Measurements from ENCODE around the gene TRAF6. TPM values are rescaled to one million over a fixed set of nuclear protein-coding genes. Genes with fewer than 3 reads are reported as not detected.

The TRAF6 gene
- total and polyA plus RNA-seq, 2 of the 13 experiments (the other 11 are each of a cell fraction or from before 2014, with no cell fraction given) = 3.3 to 5.9 TPM

GRCh38 chr11:36509694-36510593, at the start of gene TRAF6 (continued):
- TF ChIP-seq TFAP4 (IDR thresholded peaks at IDR 0.05; ENCODE audit: borderline replicate concordance, low read depth) (peak; percentile 74; the same call in 1 of the 2 replicates), ZBTB7B (CRISPR knock-in tag; IDR thresholded peaks at IDR 0.05) (peak; percentile 70), ZIK1 (CRISPR knock-in tag; IDR thresholded peaks at IDR 0.05; ENCODE audit: borderline replicate concordance, low read depth) (peak; percentile 96), KLF13 (CRISPR knock-in tag; IDR thresholded peaks at IDR 0.05) (no peak; the same call in 1 of the 2 replicates), MAFK (conservative IDR thresholded peaks at IDR 0.05 in 1 of 2, IDR thresholded peaks at IDR 0.05 in 1 of 2; ENCODE audit: low read length in 2 of 2) (no peak), ZNF230 (CRISPR knock-in tag; IDR thresholded peaks at IDR 0.05) (no peak; the same call in 1 of the 2 replicates), RBM22 (optimal IDR thresholded peaks at IDR 0.05; ENCODE audit: low read length) (no peak), ZNF572 (CRISPR knock-in tag; IDR thresholded peaks at IDR 0.05) (no peak), HDAC2 (CRISPR knock-in tag; IDR thresholded peaks at IDR 0.05) (0 out of 2 replicates have a peak, but pooled peaks have one; percentile 39), ZNF224 (CRISPR knock-in tag; IDR thresholded peaks at IDR 0.05) (peak; percentile 41; the same call in 1 of the 2 replicates), ZMYM4 (CRISPR knock-in tag; IDR thresholded peaks at IDR 0.05) (peak; percentile 100), ZBTB26 (CRISPR knock-in tag; IDR thresholded peaks at IDR 0.05; ENCODE audit: borderline replicate concordance) (peak; percentile 72), NR3C1 (CRISPR knock-in tag; IDR thresholded peaks at IDR 0.05) (0 out of 2 replicates have a peak, but pooled peaks have one; percentile 66), ZNF382 (CRISPR knock-in tag; IDR thresholded peaks at IDR 0.05; ENCODE audit: borderline replicate concordance) (no peak), ZNF124 (CRISPR knock-in tag; IDR thresholded peaks at IDR 0.05) (no peak; the same call in 1 of the 2 replicates), CCAR2 (optimal IDR thresholded peaks at IDR 0.05; ENCODE audit: low read depth, low read length) (no peak), HOXA9 (CRISPR knock-in tag; IDR thresholded peaks at IDR 0.05; ENCODE audit: borderline replicate concordance) (no peak), ZNF660 (CRISPR knock-in tag; IDR thresholded peaks at IDR 0.05; ENCODE audit: borderline replicate concordance, low read depth) (no peak), ZNF275 (CRISPR knock-in tag; IDR thresholded peaks at IDR 0.05; ENCODE audit: borderline replicate concordance) (peak; percentile 93), ZNF10 (CRISPR knock-in tag; IDR thresholded peaks at IDR 0.05; ENCODE audit: borderline replicate concordance, low read depth) (no peak), PREB (CRISPR knock-in tag; IDR thresholded peaks at IDR 0.05) (no peak), MLLT10 (CRISPR knock-in tag; IDR thresholded peaks at IDR 0.05) (no peak), ZSCAN12 (CRISPR knock-in tag; IDR thresholded peaks at IDR 0.05) (peak; percentile 64; the same call in 1 of the 2 replicates)
- TF ChIP-seq, protein P1, sequence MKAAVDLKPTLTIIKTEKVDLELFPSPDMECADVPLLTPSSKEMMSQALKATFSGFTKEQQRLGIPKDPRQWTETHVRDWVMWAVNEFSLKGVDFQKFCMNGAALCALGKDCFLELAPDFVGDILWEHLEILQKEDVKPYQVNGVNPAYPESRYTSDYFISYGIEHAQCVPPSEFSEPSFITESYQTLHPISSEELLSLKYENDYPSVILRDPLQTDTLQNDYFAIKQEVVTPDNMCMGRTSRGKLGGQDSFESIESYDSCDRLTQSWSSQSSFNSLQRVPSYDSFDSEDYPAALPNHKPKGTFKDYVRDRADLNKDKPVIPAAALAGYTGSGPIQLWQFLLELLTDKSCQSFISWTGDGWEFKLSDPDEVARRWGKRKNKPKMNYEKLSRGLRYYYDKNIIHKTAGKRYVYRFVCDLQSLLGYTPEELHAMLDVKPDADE (CRISPR knock-in tag; IDR thresholded peaks at IDR 0.05) = 0 out of 2 replicates have a peak, but pooled peaks have one; percentile 82

Data from HepG2 (cell line).